NCI-H128 (cell line): Measurements from ENCODE around the gene SBF2.
"Not testable (repeated sequence)": the region's sequence is repeated elsewhere in the genome, so short reads cannot be mapped to it uniquely, and the experiment has no call there.

Experiments used
- DNase-seq: peaks from one replicate; lab custom pipeline; 2025; ENCODE audit not compliant: unreplicated experiment; lab: John Stamatoyannopoulos, UW

The SBF2 gene

DNA sequence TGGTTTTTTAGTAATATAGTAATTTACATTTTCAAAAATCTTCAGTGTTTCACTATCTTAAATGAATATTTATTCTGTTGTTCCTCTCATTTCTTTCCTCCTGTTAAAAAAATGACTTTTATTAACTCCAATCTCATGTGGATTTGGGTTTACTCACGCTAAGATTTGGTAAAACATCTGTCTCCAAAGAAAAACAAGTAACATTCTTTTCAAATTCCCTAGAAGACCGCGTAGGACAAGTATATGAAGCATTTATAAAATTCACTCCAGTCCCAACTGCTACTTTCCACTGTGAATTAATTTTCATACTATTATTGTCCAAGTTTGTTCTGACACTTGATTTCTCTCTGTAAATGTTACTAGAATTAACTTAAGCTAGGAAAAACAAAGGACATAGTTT, 26.2 kb downstream of the SBF2 start:
- no peak for DNase-seq

DNA sequence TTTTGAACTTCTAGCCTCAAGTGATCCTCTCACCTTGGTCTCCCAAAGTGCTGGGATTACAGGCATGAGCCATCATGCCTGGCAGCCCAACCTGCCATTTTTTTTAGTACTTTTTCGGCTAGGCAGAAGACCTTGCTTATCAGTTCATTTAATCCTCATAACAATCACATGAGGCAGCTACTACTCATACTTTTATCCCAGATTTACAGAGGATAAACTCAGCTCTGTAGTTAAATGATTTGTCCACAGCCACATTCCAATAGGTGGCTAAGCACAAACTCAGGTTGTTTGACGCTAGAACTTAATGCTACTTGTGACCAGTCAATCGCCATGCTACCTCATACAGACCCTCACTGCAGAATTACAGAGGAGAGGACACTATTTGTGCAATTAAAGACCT, 28.1 kb downstream of the SBF2 start:
- no peak for DNase-seq

DNA sequence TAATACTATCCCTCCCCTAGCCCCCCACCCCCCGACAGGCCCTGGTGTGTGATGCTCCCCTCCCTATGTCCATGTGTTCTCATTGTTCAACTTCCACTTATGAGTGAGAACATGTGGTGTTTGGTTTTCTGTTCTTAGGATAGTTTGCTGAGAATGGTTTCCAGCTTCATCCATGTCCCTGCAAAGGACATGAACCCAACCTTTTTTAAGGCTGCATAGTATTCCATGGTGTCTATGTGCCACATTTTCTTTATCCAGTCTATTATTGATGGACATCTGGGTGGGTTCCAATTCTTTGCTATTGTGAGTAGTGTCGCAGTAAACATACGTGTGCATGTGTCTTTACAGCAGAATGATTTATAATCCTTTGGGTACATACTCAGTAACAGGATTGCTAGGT, 29.3 kb downstream of the SBF2 start:
- DNase-seq = not testable (repeated sequence)

DNA sequence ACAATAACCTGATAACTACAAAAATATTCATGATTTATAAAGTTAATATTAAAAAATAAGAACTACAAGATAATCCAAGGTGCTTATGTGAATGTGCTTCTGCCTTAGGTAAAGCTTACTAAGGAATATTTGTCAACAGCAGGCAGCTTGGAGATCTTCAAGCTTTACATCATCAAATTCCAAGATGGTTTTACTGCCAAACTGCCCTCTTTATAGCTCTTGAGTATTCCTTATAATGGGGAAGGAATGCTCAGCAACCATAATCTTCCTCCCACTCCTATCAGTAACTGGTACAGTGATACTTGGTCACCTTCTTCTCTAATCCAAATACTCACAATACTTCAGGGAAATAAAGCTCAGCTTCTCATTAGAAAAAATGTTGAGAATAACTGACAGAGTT, 30.1 kb downstream of the SBF2 start:
- no peak for DNase-seq

DNA sequence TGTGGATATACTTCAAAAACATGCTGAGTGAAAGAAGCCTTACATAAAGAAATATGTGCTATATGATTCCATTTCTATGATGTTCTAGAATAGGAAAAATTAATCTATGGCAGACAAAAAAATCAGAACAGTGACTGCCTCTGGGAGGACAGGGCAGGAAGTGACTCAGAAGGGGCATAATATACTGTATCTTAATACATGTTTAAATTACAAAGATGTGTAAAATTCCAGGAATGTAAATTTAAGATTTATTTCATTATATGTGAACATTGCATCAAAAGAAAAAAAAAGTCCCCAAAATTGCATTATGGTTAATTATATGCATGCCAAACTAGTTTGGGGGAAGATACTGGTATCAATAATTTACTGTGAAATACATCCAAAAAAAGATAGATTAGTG, 32.2 kb downstream of the SBF2 start:
- no peak for DNase-seq

DNA sequence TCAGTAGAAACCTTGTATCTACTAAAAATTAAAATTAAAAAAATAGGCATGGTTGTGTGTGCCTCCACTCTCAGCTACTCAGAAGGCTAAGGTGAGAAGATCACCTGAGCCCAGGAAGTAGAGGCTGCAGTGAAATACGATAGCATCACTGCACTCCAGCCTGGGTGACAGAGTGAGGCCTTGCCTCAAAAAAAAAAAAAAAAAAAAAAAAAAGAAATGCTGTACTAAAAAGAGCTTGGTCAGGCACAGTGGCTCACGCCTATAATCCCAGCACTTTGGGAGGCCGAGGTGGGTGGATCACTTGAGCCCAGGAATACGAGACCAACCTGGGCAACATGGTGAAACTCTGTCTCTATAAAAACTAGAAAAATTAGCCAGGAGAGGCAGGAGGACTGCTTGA, 36.5 kb downstream of the SBF2 start:
- no peak for DNase-seq

DNA sequence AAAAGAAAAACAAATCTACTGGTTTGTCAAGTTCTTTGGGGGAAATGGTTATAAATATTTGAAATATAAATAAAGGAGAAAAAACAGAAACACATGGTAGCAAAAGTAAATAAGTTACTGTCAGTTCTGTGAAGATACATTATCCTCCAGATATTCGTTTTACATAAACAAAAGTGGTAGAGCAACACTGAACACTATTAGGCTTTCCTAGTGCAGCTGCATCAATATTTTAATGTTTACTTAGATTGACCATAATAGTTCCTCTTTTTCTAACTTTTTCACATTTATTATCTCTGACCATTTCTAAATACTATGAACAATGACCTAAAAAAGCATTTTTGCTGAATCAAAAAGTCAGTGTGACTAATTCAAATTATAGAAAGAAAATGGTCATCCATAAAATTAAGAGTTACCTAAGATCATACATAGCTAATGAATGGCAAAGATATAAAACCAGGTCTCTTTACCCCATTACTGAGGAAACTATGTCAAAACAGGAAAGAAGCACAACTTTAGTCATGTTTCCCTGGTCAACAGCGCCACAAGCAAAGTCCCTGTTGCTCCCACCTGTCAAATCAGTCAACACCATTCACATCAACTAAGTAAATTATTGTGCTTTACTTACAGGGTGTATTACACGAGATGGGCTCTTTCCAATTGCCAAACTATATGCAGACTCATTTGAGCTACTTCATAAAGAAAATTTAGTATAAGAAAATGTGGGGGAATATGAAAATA, 38.5 kb downstream of the SBF2 start:
- DNase-seq = no peak

DNA sequence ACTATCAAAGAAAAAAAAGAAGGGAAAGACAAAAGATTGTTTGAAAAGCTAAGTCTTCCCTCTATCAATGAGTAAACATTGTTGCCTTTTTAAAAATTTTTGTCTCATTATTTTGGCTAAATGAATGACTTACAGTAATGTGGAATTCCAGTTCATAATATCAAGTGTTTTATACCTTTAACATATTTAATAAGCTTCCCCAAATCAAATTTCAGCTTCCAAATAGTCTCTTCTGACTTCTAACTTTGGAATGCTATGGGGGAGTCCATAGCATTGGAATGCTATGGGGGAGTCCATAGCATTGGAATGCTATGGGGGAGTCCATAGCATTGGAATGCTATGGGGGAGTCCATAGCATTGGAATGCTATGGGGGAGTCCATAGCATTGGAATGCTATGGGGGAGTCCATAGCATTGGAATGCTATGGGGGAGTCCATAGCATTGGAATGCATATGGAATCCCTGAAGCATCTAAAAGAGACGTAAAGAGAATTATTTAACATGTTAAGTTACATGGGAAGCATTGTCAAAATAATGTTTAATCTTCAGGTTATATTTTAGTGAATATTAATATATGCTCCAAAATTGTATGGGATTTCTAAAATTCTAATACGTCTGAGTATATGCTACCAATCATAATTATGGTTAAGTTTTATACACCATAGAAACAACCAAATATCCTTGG, 44.4 kb downstream of the SBF2 start:
- DNase-seq = not testable (repeated sequence)

DNA sequence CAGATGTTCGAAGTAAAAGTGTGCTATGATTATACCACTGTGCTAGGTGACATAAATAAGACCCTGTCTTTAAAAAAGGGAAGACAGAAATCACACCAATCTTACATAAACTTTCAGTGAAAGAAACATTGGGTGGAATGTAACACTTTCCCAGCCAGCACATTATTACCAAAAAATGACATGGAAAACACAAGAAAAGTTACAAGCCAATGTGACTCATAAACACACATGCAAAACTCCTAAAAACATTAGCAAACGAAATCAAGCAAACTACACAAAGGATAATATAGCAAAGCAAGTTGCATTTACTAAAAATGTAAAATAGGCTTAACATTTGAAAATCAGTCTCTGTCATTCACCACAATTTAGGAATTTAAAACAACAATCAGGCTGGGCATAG, 47.0 kb downstream of the SBF2 start:
- no peak for DNase-seq

DNA sequence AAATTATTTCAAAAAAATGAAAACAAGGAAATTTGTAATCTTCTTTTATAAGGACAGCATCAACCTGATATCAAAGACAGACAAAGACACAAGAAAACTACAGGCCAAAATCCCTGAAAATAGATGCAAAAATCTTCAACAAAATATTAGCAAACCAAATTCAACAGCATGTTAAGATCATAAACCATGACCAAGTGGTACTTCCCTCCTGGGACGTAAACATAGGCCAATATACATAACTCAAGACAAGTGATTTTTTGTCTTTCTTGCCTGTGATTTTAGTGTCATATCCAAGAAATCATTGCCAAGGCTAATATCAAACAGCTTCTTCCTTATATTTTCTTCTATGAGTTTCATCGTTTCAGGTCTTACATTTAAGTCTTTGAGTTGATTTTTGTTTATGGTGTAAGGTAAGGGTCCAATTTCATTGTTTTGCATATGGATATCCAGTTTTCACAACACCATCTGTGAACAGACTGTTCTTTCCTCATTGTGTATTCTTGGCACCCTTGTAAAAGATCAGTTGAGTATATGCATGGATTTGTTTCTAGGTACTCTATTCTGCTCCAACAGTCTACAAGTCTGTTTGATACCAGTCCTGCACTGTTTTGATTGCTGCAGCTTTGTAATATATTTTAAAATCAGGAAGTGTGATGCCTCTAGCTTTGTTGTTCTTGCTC, 50.0 kb downstream of the SBF2 start:
- DNase-seq = no peak

DNA sequence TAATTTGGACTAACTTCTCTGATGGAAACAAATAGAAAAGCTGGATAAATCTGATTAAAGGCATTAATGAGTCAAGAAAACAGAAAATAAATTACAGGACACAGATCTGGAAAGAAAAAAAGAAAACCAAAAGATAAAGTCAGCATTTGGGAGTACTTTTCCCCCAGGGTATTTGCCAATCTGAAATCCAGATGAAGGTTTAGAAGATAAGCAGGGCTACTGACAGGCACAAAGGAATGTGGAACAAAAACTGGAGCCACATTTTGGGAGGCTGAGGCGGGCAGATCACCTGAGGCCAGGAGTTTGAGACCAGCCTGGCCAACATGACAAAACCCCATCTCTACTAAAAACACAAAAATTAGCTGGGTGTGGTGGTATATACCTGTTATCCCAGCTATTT, 57.2 kb downstream of the SBF2 start:
- DNase-seq = no peak

DNA sequence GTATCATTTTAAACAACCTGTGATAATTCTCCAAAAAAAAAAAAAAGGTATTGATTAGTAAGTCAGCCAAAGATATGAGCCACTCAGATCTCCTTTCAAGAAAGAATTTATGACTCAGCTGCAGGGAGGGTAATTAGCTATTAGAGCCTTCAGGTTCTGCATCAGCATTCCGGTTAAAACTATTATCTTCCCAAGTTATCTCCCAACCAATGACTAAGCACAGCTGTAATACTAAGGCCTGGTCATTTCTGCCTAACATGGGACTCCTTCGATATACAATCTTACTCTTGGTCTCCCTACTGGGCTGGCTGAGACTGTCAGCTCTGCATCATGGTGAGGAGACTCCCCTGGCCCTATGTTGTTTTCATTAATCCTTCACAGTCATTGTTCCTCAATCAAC, 60.4 kb downstream of the SBF2 start:
- DNase-seq = no peak

DNA sequence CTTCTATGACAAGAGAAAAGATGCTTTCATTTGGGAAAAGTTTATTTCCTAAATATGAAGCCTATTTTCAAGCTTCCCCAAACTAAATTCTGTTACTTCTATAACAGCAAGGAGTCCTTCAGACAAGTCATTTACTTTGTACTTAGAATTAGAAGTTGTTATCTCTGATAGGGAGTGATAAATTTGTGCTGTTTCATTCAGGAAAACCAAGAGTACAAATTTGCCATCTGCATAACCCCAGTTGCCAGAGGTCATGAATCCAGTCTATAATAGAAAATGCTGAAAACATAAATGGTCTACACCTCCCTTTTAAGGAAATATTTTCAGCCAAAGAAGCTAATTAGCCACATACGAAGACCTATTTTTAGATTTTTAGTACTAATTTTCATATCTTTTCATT, 61.3 kb downstream of the SBF2 start:
- no peak for DNase-seq

DNA sequence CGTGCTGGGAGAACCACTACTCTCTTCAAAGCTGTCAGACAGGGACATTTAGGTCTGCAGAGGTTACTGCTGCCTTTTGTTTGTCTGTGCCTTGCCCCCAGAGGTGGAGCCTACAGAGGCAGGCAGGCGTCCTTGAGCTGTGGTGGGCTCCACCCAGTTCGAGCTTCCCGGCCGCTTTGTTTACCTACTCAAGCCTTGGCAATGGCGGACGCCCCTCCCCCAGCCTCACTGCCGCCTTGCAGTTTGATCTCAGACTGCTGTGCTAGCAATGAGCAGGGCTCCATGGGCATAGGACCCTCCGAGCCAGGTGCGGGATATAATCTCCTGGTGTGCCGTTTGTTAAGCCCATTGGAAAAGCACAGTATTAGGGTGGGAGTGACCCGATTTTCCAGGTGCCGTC, 62.2 kb downstream of the SBF2 start:
- DNase-seq = not testable (repeated sequence)

DNA sequence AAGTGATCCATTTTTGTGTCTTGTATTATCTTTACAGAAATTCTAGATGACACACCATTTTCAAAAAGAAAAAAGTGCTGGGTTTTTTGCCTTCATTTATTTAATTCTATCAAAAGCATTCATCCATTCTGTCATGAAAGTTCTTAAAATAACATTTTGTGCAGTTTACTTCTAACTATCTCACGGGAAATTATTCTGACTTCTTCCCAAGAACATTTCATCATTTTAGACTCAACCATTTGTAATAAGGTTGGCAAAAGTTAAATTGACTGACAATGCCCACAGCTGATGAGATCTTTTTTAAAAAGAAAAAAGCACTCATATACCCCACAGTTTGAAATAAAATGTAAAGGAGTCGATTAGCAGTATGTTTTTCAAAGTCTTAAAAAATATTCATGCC, 68.5 kb downstream of the SBF2 start:
- no peak for DNase-seq

DNA sequence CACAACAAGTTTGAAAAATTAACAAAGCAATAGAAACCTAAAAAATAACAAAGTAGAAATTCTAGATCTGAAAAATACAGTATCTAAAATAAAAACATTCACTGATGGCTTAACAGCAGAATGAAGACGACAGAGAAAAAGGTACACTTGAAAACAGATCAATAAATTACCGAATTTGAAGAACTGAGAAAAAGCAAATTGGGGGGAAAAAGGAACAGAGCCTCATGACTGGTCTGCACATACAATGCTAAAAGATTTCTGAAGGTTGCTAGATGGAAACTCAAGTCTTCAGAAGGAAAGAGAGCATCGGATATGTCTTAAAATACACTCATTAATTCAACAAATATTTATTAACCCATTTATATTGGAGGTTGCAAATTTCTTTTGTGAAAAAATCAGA, 71.6 kb downstream of the SBF2 start:
- no peak for DNase-seq

DNA sequence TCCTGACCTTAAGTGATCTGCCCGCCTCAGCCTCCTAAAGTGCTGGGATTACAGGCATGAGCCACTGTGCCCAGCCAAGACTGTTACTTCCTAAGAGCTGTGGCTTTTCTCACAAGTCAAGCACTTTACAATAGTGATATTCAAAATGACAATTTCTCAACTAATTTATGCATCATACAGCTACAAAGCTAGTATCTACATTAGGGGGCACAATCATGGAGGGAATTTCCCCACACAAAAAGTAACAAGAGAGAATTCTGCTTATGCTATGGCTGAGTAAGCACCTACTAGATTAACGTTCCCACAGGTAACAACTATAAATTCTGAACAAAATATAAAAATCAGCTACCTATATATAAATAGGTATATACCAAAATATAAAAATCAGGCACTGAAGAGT, 72.7 kb downstream of the SBF2 start:
- DNase-seq = no peak

DNA sequence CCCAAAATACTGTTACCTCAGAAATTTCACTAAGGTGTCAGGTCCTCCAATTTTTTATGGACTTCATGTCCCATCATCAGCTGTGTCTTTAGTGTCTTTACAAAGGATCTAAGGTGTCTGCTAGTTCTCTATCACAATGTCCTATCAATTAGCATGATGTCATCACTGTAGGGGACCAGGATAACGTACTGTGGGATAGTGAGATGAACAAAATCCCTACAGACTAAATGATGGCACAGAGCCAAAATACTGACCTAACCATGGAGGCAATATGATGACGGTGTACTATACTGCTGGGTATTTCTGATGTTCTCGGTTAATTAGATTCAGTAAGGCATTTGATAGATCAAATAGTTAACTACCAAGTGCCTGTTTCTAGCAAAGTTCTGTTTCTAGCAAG, 82.5 kb downstream of the SBF2 start:
- no peak for DNase-seq

DNA sequence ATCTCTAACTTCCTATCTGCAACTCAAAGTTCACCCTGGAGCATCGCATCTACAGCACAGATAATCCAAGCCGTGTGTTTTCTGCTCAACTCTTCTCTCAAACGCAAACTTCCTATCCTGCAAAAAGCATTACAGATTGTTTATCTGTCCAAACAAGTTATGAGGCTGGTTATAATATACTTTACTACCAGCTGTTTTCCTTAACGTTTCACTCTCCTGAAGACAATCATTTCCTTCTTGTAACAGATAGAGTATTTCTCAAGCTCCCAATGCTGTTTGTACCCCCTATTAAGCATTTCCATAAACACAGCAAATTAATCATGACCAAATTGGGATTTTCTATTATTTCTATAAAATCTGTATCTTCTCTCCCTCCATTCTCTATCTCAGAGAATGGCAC, 84.7 kb downstream of the SBF2 start:
- no peak for DNase-seq

DNA sequence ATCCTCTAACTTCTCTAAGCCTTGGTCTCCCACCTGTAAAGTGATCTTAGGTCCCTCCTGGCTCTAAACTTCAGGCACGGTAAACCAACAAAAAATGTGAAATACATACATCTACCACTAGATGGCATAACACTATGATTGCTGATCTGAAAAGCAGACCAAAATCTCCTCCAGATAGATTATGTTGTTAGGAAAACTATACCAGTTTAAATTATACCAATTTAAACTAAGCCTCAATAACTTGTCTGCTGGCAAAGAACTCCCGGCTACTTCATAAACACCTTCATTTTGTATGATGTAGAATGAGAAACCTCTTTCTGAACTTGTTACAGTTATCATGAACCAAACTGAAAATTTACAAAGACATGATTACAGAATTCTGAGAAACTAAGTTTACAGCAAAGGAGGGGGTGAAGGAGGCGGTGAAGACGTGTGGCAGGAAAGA, 85.9 kb downstream of the SBF2 start:
- DNase-seq = no peak

DNA sequence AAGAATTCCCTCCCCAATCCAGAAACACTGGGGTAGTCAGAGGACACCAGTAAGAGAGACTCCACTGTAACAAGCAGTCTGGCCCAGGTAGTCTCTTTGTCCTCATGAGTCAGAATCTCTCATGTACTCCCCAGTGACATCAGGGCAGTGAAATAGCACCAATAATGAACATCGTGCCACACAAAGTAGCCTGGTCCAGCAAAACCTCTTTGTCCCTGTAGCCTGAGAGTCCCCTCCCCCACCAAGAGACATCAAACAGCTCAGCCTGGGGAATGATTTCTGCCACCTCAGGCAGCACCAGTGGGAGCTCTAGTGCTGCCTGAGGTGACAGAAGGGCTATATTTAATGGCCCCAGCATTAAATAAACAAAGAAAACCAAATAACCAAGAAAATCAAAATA, 88.1 kb downstream of the SBF2 start:
- DNase-seq = no peak

DNA sequence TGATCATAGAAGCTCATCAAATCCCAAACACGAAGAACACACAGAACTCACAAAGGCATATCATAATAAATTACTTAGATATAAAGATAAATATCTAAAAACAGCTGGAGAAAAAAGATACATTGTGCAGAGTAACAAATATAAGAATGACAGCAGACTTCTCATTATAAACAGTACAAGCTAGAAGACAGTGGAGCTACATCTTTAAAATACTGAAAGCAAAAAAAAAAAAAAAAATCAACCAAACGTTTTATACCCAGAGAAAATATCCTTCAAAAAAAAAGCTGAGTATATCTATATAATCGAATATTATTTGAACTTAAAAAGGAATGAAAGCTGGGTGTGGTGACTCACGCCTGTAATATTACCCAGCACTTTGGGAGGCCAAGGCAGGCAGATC, 90.0 kb downstream of the SBF2 start:
- no peak for DNase-seq
